Uterus (tissue), 4 donors: ENCODE results near the gene C1QTNF9B. TPM values are rescaled to one million over a fixed set of nuclear protein-coding genes. Genes with fewer than 3 reads are reported as not detected.

Experiments used
- DNase-seq, 2 donors: peaks; one replicate each; pipeline ENCODE4 v3.0.0-alpha.2; 2019 to 2020
- H3K27ac ChIP-seq, 2 donors: fragments of 200-600 bp; sonication (generic); 1 replicate in 1 of 2; 2 replicates in 1 of 2; pipeline ENCODE4 v1.5.1; 2016 to 2018
- H3K27me3 ChIP-seq, 2 donors: fragments of 200-600 bp; sonication (generic); one replicate each; pipeline ENCODE4 v1.5.1; 2018 to 2019; ENCODE audit warnings: control low read depth in 1 of 2
- H3K36me3 ChIP-seq, 2 donors: fragments of 200-600 bp; sonication (generic); one replicate each; pipeline ENCODE4 v1.5.1; 2019; ENCODE audit warnings: control low read depth in 1 of 2
- H3K4me1 ChIP-seq, 2 donors: fragments of 200-600 bp; sonication (generic); one replicate each; pipeline ENCODE4 v1.5.1; 2018 to 2019; ENCODE audit warnings: control low read depth in 1 of 2
- H3K4me3 ChIP-seq, 2 donors: fragments of 200-600 bp; sonication (generic); 1 replicate in 1 of 2; 2 replicates in 1 of 2; pipeline ENCODE4 v1.5.1; 2018 to 2019; ENCODE audit warnings: mild to moderate bottlenecking in 1 of 2
- H3K9me3 ChIP-seq, 2 donors: fragments of 200-600 bp; sonication (generic); one replicate each; pipeline ENCODE4 v1.5.1; 2019; ENCODE audit warnings: control low read depth in 1 of 2
- POLR2A ChIP-seq, 2 donors: fragments of 450-650 bp; IDR thresholded peaks; one replicate each; pipeline ENCODE4 v1.6.1; 2016; ENCODE audit warnings: antibody characterized with exemption in 2 of 2, mild to moderate bottlenecking in 1 of 2, moderate library complexity in 1 of 2
- intact Hi-C: fragments of 100-400 bp; cut with DNase I; formaldehyde crosslinking; loops from one replicate; pipeline ENCODE4 v1.15.1; 2023; ENCODE audit warnings: low total_unique reads
- total RNA-seq, 4 donors: library from RNA; depleted of rRNA in 3 of 4; stranded (reverse); fragments of >200 nt in 3 of 4; gene quantifications; one replicate each; pipeline versions ENCODE4 v1.1.0 to v1.2.4, GENCODE V29; 2014 to 2023
- TF ChIP-seq, protein P1 (sequence below), 4 experiments: fragments of 200-600 bp in 2 of 4; fragments of 450-650 bp in 2 of 4; sonication (generic) in 2 of 4; IDR thresholded peaks; one replicate each; pipeline ENCODE4 v1.5.1; 2016 to 2019; ENCODE audit warnings: antibody characterized with exemption in 4 of 4, mild to moderate bottlenecking in 2 of 4, moderate library complexity in 1 of 4
- donor health status: DM: yes; HTN: yes; CAD: no.

Gene C1QTNF9B
- total RNA-seq, 4 donors from 2014 or later = 2.6 TPM; not detected in 3

DNA sequence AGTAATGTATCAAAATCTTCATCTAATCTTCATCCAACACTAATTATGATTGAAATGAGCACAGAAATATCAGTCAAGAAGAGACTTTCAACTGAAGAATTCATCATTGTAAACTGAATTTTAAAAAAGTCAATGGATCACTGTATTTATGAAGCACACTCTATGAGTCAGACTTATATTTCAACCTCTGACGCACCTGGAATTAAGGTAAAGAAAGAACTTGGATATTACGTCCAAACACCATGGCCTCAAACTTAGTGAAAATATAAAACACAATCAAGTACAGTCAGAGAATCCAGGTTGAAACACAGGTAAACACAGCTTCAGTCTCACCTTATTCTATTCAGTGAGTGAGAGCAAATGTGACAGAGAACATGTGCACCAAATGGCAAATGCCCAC lies 47.6 kb downstream of the C1QTNF9B start:
- no peak overlapping the region for H3K27ac ChIP-seq
- no peak for TF ChIP-seq POLR2A (IDR thresholded peaks at IDR 0.05)
- TF ChIP-seq, protein P1, sequence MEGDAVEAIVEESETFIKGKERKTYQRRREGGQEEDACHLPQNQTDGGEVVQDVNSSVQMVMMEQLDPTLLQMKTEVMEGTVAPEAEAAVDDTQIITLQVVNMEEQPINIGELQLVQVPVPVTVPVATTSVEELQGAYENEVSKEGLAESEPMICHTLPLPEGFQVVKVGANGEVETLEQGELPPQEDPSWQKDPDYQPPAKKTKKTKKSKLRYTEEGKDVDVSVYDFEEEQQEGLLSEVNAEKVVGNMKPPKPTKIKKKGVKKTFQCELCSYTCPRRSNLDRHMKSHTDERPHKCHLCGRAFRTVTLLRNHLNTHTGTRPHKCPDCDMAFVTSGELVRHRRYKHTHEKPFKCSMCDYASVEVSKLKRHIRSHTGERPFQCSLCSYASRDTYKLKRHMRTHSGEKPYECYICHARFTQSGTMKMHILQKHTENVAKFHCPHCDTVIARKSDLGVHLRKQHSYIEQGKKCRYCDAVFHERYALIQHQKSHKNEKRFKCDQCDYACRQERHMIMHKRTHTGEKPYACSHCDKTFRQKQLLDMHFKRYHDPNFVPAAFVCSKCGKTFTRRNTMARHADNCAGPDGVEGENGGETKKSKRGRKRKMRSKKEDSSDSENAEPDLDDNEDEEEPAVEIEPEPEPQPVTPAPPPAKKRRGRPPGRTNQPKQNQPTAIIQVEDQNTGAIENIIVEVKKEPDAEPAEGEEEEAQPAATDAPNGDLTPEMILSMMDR (IDR thresholded peaks at IDR 0.05) = no peak
- no peak for DNase-seq
- no peaks in the 10 kb centered on the region for H3K4me1 ChIP-seq
- H3K27me3 ChIP-seq = no peaks in the 10 kb centered on the region
- H3K9me3 ChIP-seq = no peaks in the 10 kb centered on the region
- intact Hi-C loops = no loop called here
- H3K4me3 ChIP-seq = no peak overlapping the region
- no peaks in the 10 kb centered on the region for H3K36me3 ChIP-seq

DNA sequence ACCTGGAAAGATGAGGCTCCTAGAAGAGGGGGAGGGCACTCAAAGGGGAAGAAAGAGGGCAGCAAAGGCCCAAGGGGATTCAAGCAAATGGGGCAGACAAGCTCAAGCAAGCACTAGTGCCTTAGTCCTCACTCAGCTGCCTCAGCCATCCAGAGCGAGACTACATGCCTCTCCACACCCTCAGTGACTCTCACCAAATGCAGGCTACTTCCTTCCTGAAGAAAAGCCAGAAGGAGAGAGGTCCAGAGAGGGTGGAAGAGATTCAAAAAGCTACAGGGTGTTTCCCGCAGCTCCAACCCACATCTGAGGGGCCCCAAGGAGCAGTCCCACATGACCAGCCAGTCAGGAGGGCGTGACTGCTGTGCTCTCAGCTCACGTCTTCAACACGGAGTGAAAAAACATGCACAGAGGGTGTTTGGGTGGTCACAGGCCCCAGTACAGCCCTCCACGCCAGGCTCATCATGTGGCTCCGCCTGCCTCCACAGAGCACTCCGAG lies 48.6 kb downstream of the C1QTNF9B start:
- no peaks in the 10 kb centered on the region for H3K36me3 ChIP-seq
- H3K4me3 ChIP-seq = no peak overlapping the region
- H3K27me3 ChIP-seq = no peaks in the 10 kb centered on the region
- H3K9me3 ChIP-seq = no peaks in the 10 kb centered on the region
- intact Hi-C loops = no loop called here
- H3K4me1 ChIP-seq = no peaks in the 10 kb centered on the region
- no peak for DNase-seq
- TF ChIP-seq, protein P1 (IDR thresholded peaks at IDR 0.05) = no peak
- TF ChIP-seq POLR2A (IDR thresholded peaks at IDR 0.05) = no peak
- no peak overlapping the region for H3K27ac ChIP-seq

DNA sequence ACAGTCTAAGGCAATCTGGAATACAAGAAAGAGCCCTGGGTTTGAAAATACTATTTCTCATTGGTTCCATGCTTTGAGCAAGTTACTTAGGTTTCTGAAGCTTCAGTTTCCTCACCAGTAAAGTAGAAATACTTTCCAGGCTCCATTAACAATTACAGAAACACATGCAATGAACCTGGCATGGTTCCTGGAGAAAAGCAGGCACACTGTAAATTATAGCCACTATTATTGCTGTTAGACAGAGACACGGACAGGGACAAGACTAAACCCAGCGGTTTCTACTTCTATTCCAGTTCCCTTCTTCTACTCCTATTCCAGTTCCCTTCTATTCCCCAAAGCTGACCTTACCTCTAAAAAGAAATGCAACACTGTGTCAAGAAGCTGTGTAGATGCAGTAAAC lies 49.3 kb downstream of the C1QTNF9B start:
- no peaks in the 10 kb centered on the region for H3K4me1 ChIP-seq
- H3K27me3 ChIP-seq = no peaks in the 10 kb centered on the region
- H3K27ac ChIP-seq = no peak overlapping the region
- intact Hi-C loops = no loop called here
- H3K36me3 ChIP-seq = no peaks in the 10 kb centered on the region
- H3K9me3 ChIP-seq = no peaks in the 10 kb centered on the region
- no peak overlapping the region for H3K4me3 ChIP-seq
- no peak for DNase-seq
- TF ChIP-seq, protein P1 (IDR thresholded peaks at IDR 0.05) = no peak
- TF ChIP-seq POLR2A (IDR thresholded peaks at IDR 0.05) = no peak

DNA sequence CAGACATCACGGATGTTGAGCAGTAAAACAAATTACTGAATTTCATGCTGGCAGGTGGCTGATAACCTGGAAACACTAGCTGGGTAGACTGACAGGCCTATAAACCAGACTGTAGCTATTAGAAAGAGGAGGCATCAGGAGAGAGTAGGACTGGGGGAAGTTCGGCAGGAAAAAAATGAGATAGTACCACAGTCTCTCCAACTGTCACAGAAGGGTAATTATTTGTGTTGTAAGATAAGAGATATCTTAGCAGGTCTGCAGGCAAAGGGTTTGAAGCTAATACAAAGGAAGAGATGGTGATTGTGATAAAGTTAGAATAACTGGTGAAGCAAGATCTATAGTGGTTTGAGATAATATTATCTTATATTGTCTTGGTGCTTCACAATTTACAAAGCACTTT lies 49.8 kb downstream of the C1QTNF9B start:
- no peak for TF ChIP-seq POLR2A (IDR thresholded peaks at IDR 0.05)
- TF ChIP-seq, protein P1 (IDR thresholded peaks at IDR 0.05) = no peak
- intact Hi-C loops = no loop called here
- DNase-seq = no peak
- H3K4me1 ChIP-seq = no peaks in the 10 kb centered on the region
- no peaks in the 10 kb centered on the region for H3K36me3 ChIP-seq
- no peaks in the 10 kb centered on the region for H3K9me3 ChIP-seq
- no peak overlapping the region for H3K27ac ChIP-seq
- H3K4me3 ChIP-seq = no peak overlapping the region
- H3K27me3 ChIP-seq = no peaks in the 10 kb centered on the region

DNA sequence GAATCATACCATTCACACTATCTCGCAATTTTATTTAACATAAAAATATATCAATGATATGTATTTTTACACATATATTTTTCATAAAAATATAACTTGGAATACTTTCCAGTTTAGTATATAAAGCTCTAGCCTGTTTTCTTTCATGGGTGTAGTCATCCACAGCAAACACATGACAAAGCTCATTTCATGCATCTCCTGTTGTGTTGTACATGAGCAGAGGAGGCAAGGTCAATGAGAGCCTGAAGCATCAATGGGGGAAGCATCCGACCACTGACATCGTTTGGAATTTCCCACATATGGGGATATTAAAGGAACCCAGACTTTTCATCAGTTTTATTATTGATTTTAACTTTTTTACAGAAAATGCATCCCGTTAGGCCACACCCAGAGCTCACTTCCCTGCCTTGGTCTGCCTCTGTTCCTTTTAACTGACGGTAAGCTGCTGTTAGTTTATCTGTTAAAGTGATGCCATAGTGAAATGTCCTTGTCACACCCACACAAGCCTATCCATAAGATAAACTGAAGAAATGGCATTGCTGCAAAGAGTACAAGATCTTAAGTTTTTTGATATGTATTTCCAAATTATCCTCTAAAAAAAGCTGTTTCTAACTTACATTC lies 52.1 kb downstream of the C1QTNF9B start:
- intact Hi-C loops = no loop called here
- H3K27ac ChIP-seq = no peak overlapping the region

More for the DNA sequence above, 52.1 kb downstream of the C1QTNF9B start:
- Histone ChIP-seq H3K4me3 (no peak overlapping the region), H3K9me3 (no peaks in the 10 kb centered on the region), H3K27me3 (no peaks in the 10 kb centered on the region), H3K4me1 (no peaks in the 10 kb centered on the region), H3K36me3 (no peaks in the 10 kb centered on the region)
- DNase-seq = no peak
- TF ChIP-seq, protein P1 (IDR thresholded peaks at IDR 0.05) = no peak
- no peak for TF ChIP-seq POLR2A (IDR thresholded peaks at IDR 0.05)
